ENCODE data around the gene HTR6. TPM values are rescaled to one million over a fixed set of nuclear protein-coding genes. Genes with fewer than 3 reads are reported as not detected.

The HTR6 gene
- total RNA-seq, 4 donors from 2014 or later = 0.23 to 2.4 TPM; not detected in 2

GRCh38 chr1:19689085-19689757 lies 24.5 kb downstream of the HTR6 start:
- H3K36me3 ChIP-seq = peaks cover 58% of the 10 kb centered on the region
- H3K27ac ChIP-seq = no peak overlapping the region
- TF ChIP-seq CTCF (IDR thresholded peaks at IDR 0.05) (no peak), POLR2AphosphoS5 (IDR thresholded peaks at IDR 0.05) (no peak), EP300 (IDR thresholded peaks at IDR 0.05) (no peak), POLR2A (IDR thresholded peaks at IDR 0.05) (no peak)
- H3K4me3 ChIP-seq = no peak overlapping the region
- no peaks in the 10 kb centered on the region for H3K27me3 ChIP-seq
- DNase-seq (ENCODE audit: low spot score in 2 of 2) = no peak
- no peaks in the 10 kb centered on the region for H3K4me1 ChIP-seq
- 71% methylated on average over 5 of the region's 5 CpGs for WGBS
- H3K9me3 ChIP-seq = no peaks in the 10 kb centered on the region

GRCh38 chr1:19689856-19690255 lies 25.2 kb downstream of the HTR6 start:
- WGBS = 100% methylated on average over 3 of the region's 3 CpGs
- no peaks in the 10 kb centered on the region for H3K4me1 ChIP-seq
- TF ChIP-seq POLR2A (IDR thresholded peaks at IDR 0.05) (no peak), POLR2AphosphoS5 (IDR thresholded peaks at IDR 0.05) (no peak), CTCF (IDR thresholded peaks at IDR 0.05) (no peak), EP300 (IDR thresholded peaks at IDR 0.05) (no peak)
- no peaks in the 10 kb centered on the region for H3K27me3 ChIP-seq
- no peak overlapping the region for H3K27ac ChIP-seq
- DNase-seq (ENCODE audit: low spot score in 2 of 2) = no peak
- H3K36me3 ChIP-seq = peaks cover 60% of the 10 kb centered on the region
- H3K4me3 ChIP-seq = no peak overlapping the region
- H3K9me3 ChIP-seq = no peaks in the 10 kb centered on the region

GRCh38 chr1:19690342-19690741 lies 25.7 kb downstream of the HTR6 start:
- H3K9me3 ChIP-seq = no peaks in the 10 kb centered on the region
- H3K4me3 ChIP-seq = no peak overlapping the region
- H3K27ac ChIP-seq = no peak overlapping the region
- no peak for TF ChIP-seq EP300 (IDR thresholded peaks at IDR 0.05)
- TF ChIP-seq POLR2A (IDR thresholded peaks at IDR 0.05) = no peak
- no peak for TF ChIP-seq POLR2AphosphoS5 (IDR thresholded peaks at IDR 0.05)
- TF ChIP-seq CTCF (IDR thresholded peaks at IDR 0.05) = no peak
- no peaks in the 10 kb centered on the region for H3K27me3 ChIP-seq
- no peak for DNase-seq (ENCODE audit: low spot score in 2 of 2)
- peaks cover 60% of the 10 kb centered on the region for H3K36me3 ChIP-seq
- no peaks in the 10 kb centered on the region for H3K4me1 ChIP-seq
- WGBS = 73% methylated on average over 6 of the region's 7 CpGs

- no peak for DNase-seq (ENCODE audit: low spot score in 2 of 2)
- TF ChIP-seq EP300 (IDR thresholded peaks at IDR 0.05) (no peak), POLR2A (IDR thresholded peaks at IDR 0.05) (no peak), CTCF (IDR thresholded peaks at IDR 0.05) (no peak)
- Histone ChIP-seq H3K9me3 (no peaks in the 10 kb centered on the region), H3K4me3 (no peak overlapping the region), H3K27me3 (no peaks in the 10 kb centered on the region), H3K36me3 (peaks cover 45% of the 10 kb centered on the region), H3K27ac (no peak overlapping the region), H3K4me1 (no peaks in the 10 kb centered on the region)
- WGBS = 81% methylated on average over 11 of the region's 14 CpGs
Measured at GRCh38 chr1:19694298-19694697, 29.6 kb downstream of the HTR6 start.

GRCh38 chr1:19695772-19696171 lies 31.1 kb downstream of the HTR6 start:
- Histone ChIP-seq H3K9me3 (no peaks in the 10 kb centered on the region), H3K36me3 (peaks cover 42% of the 10 kb centered on the region)
- over 99% methylated on average over 7 of the region's 7 CpGs for WGBS

More at GRCh38 chr1:19695772-19696171, 31.1 kb downstream of the HTR6 start:
- Histone ChIP-seq H3K27ac (no peak overlapping the region), H3K27me3 (no peaks in the 10 kb centered on the region), H3K4me1 (no peaks in the 10 kb centered on the region), H3K4me3 (no peak overlapping the region)
- DNase-seq (ENCODE audit: low spot score in 2 of 2) = no peak
- TF ChIP-seq EP300 (IDR thresholded peaks at IDR 0.05) = no peak
- TF ChIP-seq POLR2AphosphoS5 (IDR thresholded peaks at IDR 0.05) = no peak
- TF ChIP-seq POLR2A (IDR thresholded peaks at IDR 0.05) = no peak
- no peak for TF ChIP-seq CTCF (IDR thresholded peaks at IDR 0.05)

All from suprapubic skin (tissue), 4 donors.